Measurements from ENCODE around the gene CERS2. TPM values are rescaled to one million over a fixed set of nuclear protein-coding genes. Genes with fewer than 3 reads are reported as not detected.

Gene CERS2
- total and polyA plus RNA-seq, 2 of the 4 experiments (the other 2 are of a cell fraction), result 118 to 127 TPM

- H3K27ac ChIP-seq (ENCODE audit: insufficient read depth, low read length), result no peak overlapping the region
- no peaks in the 10 kb centered on the region for H4K20me1 ChIP-seq (ENCODE audit: insufficient read depth, low read length)
- intact Hi-C loops (cut with micrococcal nuclease) (no loop called here), dilution Hi-C loops (cut with HindIII; ENCODE audit: low sequenced_read_pairs, unreplicated experiment) (no loop called here), in situ Hi-C loops (cut with MboI; ENCODE audit: low sequenced_read_pairs) (no loop called here)
- POLR2A ChIA-PET (ENCODE audit: unreplicated experiment), result no interaction called here
- DNase-seq, result no peak
- no peak overlapping the region for H2AK5ac ChIP-seq (ENCODE audit: low read depth, low read length)
- H3K18ac ChIP-seq (ENCODE audit: low read depth, low read length), result no peak overlapping the region
- no peak overlapping the region for H3K23ac ChIP-seq (ENCODE audit: low read depth, low read length)
- H3K36me3 ChIP-seq (ENCODE audit: control insufficient read depth, insufficient read depth, low read length), result peaks cover 48% of the 10 kb centered on the region
- CTCF ChIA-PET, result interaction anchor here (0.7 kb wide), 1 partner anchor 15 kb away, joined by 3 read pairs; no protein-coding TSS in a partner anchor
- H2BK5ac ChIP-seq (ENCODE audit: low read depth, low read length, poor library complexity, severe bottlenecking), result no peak overlapping the region
- TF ChIP-seq CHD1 (IDR thresholded peaks at IDR 0.05; ENCODE audit: low read depth, low read length) (no peak), MXI1 (IDR thresholded peaks at IDR 0.05; ENCODE audit: borderline replicate concordance, low read depth, low read length) (no peak), FOS (IDR thresholded peaks at IDR 0.05; ENCODE audit: low read depth, low read length) (no peak), POLR2A (IDR thresholded peaks at IDR 0.05; ENCODE audit: low read depth, low read length) (no peak), RCOR1 (IDR thresholded peaks at IDR 0.05; ENCODE audit: insufficient replicate concordance, low read length) (no peak), USF2 (IDR thresholded peaks at IDR 0.05; ENCODE audit: low read depth, low read length) (no peak), BHLHE40 (IDR thresholded peaks at IDR 0.05; ENCODE audit: low read depth, low read length) (no peak), CEBPB (IDR thresholded peaks at IDR 0.05; ENCODE audit: low read depth, low read length) (no peak), CTCF (conservative IDR thresholded peaks at IDR 0.05; ENCODE audit: low read depth, low read length) (no peak), RFX5 (IDR thresholded peaks at IDR 0.05; ENCODE audit: low read depth, low read length) (no peak), NFE2L2 (IDR thresholded peaks at IDR 0.05; ENCODE audit: low read depth, low read length) (no peak), MAFK (IDR thresholded peaks at IDR 0.05; ENCODE audit: low read depth, low read length) (no peak), SMC3 (IDR thresholded peaks at IDR 0.05; ENCODE audit: low read depth, low read length) (no peak), RAD21 (IDR thresholded peaks at IDR 0.05; ENCODE audit: low read length) (no peak), ELK1 (IDR thresholded peaks at IDR 0.05; ENCODE audit: borderline replicate concordance, low read depth, low read length) (no peak), MAZ (IDR thresholded peaks at IDR 0.05; ENCODE audit: borderline replicate concordance, low read depth, low read length) (no peak)
- H3K56ac ChIP-seq (ENCODE audit: extremely low read depth, insufficient read depth, low read length), result no peak overlapping the region
- H3K79me1 ChIP-seq (ENCODE audit: low read depth in 1 of 2, low read length in 2 of 2), result no peaks in the 10 kb centered on the region; a peak in 1 of 4 replicates
- no peak overlapping the region for H3K14ac ChIP-seq (replicated peaks; ENCODE audit: low read depth, low read length)
- no CpG with 5 or more reads among the region's 3 CpGs for WGBS, 2 experiments (ENCODE audit: extremely low coverage in 2 of 2, insufficient read length in 1 of 2)
- H3K4me3 ChIP-seq (ENCODE audit: insufficient read depth, low read depth, low read length), result no peak overlapping the region
- no peaks in the 10 kb centered on the region for H3K9me3 ChIP-seq (ENCODE audit: control insufficient read depth, insufficient read depth, low read length)
- H2BK20ac ChIP-seq (ENCODE audit: low read depth, low read length), result no peak overlapping the region
- H3K4ac ChIP-seq (ENCODE audit: low read depth, low read length), result no peak overlapping the region
- H3K4me2 ChIP-seq (ENCODE audit: low read depth, low read length), result no peak overlapping the region
- no peak overlapping the region for H2BK120ac ChIP-seq (ENCODE audit: low read depth, low read length)
- H3K9ac ChIP-seq (ENCODE audit: low read depth, low read length), result no peak overlapping the region
- no peak overlapping the region for H2AFZ ChIP-seq (replicated peaks; ENCODE audit: low read length, poor library complexity)
- no peaks in the 10 kb centered on the region for H3K4me1 ChIP-seq (ENCODE audit: control insufficient read depth, insufficient read depth, low read length)
- BruUV-seq (replicated peaks), result no TSS peak
- H3K27me3 ChIP-seq (ENCODE audit: control insufficient read depth, insufficient read depth, low read length), result no peaks in the 10 kb centered on the region
- no peak overlapping the region for H2BK15ac ChIP-seq (ENCODE audit: low read depth, low read length)
- H3K9me1 ChIP-seq (ENCODE audit: insufficient read depth, low read length), result no peaks in the 10 kb centered on the region
- H4K5ac ChIP-seq (ENCODE audit: low read depth, low read length), result no peak overlapping the region
- ATAC-seq (ENCODE audit: low read depth), result no peak
- H2AK9ac ChIP-seq (replicated peaks; ENCODE audit: low read depth, low read length, poor library complexity), result no peak overlapping the region
- no peak overlapping the region for H4K8ac ChIP-seq (ENCODE audit: low read depth in 2 of 2, low read length in 2 of 2)
- no peak overlapping the region for H4K91ac ChIP-seq (ENCODE audit: insufficient read depth, low read depth, low read length)
These were observed 19.9 kb downstream of the CERS2 start for GRCh38 chr1:150954708-150955107.
